HEK293T (cell line): ENCODE data around the gene PLEKHG4B.

ENCODE experiments used
- ARNT ChIP-seq: fragments of 450-650 bp; IDR thresholded peaks from 2 replicates; pipeline ENCODE4 v1.6.1; 2017; ENCODE audit warnings: mild to moderate bottlenecking
- CTBP1 ChIP-seq: fragments of 450-650 bp; IDR thresholded peaks from 2 replicates; pipeline ENCODE4 v1.6.1; 2016; ENCODE audit warnings: borderline replicate concordance
- NFRKB ChIP-seq: fragments of 450-650 bp; IDR thresholded peaks from 2 replicates; pipeline ENCODE4 v1.6.1; 2016; ENCODE audit warnings: mild to moderate bottlenecking, moderate library complexity

GRCh38 chr5:156411-157072, 64.6 kb downstream of the PLEKHG4B start:
- TF ChIP-seq NFRKB (no peak), CTBP1 (no peak), ARNT (no peak)
